NCI-H510A (cell line): Measurements from ENCODE around the gene AOAH.

ENCODE experiments used
- DNase-seq: peaks from one replicate; lab custom pipeline; 2025; lab: John Stamatoyannopoulos, UW

The AOAH gene

DNA sequence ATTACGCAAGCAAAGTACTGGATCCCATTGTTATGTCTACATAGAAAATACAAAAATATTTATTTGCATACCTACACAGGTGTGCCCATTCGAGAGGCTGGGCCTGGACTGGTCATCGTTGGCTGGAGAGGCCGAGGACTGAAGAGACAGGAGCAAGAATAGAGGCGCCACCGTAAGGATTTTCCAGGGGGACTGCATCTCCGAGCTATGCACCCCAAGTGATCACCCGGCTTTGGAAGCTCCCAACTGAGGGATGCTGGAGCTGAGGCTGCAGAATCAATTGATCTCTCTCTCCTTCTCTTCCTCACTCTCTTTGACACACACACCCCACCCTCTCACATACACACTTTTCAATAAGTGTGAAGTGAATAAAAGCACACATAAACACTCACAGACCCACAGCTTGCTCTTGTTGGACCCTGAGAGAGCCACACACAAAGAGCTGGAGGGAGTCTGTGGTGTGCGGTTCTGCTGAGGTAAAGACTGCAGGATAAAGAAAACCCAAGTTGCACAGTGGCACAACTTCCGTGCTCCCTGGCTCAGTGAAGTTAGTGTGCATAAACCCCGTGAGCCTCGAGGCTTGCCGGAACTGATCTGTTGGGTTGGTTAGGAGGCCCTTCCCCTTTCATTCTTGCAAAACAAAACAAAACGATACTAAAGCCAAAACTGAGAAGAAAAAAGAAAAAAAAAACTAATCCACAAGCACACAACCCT, at the start of gene AOAH:
Gene AOAH (minus strand): TSS at position 544 of the 714 bp plus-strand sequence. CDS start 346 bp downstream, at position 198.
- no peak for DNase-seq

DNA sequence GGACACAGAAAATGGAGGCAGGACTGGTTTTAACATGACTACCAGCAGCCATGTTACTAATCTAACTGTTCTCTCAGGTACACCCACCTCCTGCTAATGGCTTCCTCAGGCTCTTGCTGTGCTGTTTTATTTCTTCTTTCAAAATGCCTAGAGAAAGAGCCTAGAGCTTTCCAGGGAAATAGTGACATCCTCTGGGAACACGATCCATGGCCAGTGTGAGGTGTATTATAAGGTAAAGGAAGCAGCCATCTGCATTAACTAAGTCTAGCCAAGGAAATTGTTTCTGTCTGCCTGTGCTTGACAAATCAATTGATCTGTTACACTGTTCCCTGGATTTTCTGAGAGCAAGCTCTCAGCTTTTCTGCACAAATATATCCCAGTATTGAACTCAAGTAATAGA, 42.2 kb upstream of the AOAH start:
- no peak for DNase-seq

DNA sequence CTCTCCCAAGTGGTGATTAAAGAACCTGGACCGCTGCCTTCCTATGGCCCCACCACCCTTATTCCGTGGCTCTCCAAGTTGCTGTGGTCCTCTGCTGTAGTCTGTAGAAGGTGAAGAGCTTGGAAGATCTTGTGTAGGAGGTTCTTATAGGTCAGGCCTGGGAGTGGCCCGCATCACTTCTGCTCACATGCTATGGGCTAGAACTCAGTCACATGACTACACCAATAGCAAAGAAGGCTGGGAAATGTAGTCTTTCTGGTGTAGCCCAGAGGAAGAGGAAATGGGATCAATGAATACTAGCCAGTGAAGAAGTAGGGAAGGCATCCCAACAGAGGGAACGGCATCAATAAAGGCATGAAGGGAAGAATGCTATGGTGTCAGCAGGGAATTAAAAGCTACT, 41.3 kb upstream of the AOAH start:
- no peak for DNase-seq

DNA sequence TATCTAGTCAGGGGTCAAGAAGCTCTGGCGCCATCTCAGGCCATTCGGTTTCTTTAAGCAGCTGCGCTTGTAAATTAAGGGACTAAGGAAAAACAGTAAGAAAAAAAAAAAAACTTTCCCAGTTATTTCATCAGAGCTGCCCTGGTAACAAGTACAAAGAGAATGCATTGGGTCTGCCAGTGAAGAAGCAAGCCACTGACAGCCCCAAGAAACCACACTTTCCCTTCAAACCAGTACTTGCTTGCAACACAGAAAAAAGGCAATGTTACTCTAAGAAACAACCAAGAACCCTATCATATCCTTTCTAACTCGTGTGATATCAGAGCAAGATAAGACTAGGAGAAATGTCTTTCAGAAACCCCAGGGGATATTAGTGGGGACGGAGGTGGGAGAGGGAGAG, 40.6 kb upstream of the AOAH start:
- DNase-seq = no peak

- DNase-seq = no peak
Measured at GRCh38 chr7:36763132-36763816, 39.0 kb upstream of the AOAH start.

DNA sequence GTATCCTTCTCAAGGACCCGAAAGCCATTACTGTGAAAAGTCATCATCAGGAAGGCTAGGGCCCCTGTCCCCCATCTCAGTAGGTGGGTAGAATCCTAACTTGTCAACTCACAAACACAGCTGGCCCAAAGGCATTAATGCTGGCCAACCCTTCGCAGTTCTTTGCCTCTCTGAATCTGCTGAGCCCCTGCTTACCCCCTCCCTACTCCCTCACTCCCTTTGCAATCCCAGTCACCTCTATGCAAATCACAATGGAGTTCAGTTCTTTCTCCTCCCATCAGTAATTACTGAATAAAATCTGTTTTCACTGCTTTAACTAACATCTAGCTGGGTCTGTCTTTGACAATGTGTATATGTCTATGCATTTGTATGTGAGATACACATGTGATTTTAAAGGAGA, 38.1 kb upstream of the AOAH start:
- no peak for DNase-seq

DNA sequence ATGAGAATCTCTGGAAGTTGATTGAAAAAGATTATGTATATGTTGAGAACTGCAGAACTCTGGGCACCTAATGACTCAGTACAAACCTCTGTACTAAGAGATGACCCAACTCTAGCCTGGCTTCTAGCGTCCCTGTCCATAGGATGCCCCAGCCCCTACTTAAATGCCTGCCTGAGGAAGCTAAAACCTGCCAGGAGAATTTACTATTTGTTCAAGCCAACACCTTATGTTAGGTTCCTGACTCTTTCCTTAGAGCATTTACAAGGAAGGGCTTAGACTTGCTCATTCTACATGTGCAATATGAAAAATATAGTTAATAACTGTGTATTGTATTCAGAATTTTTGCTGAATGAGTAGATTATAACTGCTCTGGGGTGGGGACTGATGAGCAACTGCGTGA, 37.5 kb upstream of the AOAH start:
- no peak for DNase-seq

- no peak for DNase-seq
Measured at GRCh38 chr7:36760856-36761762, 36.8 kb upstream of the AOAH start.

- no peak for DNase-seq
Measured at GRCh38 chr7:36758879-36759278, 34.6 kb upstream of the AOAH start.

DNA sequence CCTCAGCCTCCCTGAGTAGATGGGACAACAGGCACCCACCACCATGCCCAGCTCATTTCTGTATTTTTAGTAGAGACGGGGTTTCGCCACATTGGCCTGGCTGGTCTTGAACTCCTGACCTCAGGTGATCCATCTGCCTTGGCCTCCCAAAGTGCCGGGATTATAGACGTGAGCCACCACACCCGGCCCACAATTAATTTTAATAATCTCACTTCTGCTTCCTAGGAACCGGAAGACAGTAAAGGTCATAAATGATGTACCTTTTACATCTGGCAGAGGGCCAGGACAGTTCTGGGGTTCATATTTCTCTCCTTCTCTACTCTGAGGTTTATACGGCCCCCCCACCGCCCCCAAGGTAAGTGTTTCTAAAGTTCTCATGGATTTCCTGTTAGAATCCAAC, 31.2 kb upstream of the AOAH start:
- DNase-seq = no peak

DNA sequence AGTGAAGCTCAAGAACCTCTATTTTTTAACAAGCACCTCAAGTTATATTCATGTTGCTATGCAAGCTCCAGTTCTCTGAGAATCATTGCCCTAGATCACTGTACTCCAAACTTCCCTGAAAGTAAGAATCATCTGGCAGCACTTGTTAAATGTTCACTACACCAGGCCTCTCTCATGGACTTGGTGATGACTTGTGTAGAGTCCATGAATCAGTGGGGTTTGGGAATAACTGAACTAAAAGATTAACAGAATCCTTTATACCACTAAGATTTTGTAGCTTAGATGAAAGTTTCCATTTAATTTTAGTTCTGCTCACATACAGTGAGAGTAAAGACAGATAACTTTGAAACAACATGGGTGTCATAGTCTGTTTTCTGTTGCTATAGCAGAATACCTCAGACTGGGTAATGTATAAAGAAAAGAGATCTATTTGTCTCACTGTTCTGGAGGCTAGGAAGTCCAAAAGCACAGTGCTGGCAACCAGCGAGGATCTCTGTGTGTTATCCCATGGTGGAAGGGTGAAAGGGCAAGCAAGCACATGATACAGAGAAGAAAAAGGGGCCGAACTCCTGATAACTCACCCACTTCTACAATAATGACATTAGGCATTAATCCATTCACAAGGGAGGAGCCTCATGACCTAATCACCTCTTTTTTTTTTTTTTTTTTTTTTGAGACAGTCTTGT, 27.9 kb upstream of the AOAH start:
- DNase-seq = no peak

- no peak for DNase-seq
Measured at GRCh38 chr7:36750451-36750850, 26.2 kb upstream of the AOAH start.

DNA sequence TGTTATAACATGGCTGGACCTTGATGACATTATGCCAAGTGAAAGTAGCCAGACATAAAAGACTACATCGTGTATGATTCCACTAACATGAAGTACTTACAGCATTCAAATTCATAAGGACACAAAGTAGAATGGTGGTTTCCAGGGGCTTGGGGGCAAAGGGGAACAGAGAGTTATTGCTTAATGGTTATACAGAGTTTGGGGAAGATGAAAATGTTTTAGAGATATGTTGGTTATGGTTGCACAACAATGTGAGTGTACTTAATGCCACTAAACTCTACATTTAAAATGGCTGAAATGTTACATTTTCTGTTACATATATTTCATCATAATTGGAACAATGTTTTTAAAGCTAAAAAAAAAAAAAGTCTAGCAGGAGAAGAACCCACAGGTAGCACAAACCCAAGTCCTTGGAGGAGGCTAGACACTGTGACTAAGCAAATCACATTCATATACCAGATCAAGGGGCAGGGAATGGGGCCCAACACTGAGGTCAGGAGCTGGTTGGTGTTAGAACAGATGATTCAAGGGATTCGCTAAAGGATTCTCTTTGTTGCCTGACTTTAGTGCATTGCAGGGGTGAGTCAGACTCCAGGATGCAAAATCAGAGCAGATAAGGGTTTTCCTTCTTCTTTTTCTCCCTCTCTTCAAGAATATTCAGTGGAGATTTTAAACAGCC, 25.1 kb upstream of the AOAH start:
- DNase-seq = no peak

DNA sequence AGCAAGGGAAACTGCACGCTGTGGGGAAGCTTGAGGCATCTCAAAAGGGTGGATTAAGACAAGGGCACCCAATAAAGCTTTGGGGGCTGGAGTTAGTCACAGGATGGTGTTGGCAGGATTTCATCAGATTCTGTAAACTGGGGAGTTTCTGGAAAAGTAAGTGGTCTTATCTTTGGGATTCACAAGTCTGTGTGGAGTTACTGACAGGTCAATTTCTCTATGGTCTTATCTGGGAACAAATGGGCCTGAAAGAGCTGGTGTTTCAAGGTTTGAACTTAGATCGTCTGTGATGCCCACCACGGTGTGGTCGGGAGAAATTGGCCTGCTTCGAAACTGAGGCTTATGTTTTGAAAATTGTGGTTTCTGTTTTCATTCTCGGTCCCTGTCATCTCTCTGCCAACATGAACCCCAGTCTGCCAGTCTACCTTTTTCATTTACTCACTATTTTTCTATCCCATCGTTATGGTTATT, 23.8 kb upstream of the AOAH start:
- no peak for DNase-seq

DNA sequence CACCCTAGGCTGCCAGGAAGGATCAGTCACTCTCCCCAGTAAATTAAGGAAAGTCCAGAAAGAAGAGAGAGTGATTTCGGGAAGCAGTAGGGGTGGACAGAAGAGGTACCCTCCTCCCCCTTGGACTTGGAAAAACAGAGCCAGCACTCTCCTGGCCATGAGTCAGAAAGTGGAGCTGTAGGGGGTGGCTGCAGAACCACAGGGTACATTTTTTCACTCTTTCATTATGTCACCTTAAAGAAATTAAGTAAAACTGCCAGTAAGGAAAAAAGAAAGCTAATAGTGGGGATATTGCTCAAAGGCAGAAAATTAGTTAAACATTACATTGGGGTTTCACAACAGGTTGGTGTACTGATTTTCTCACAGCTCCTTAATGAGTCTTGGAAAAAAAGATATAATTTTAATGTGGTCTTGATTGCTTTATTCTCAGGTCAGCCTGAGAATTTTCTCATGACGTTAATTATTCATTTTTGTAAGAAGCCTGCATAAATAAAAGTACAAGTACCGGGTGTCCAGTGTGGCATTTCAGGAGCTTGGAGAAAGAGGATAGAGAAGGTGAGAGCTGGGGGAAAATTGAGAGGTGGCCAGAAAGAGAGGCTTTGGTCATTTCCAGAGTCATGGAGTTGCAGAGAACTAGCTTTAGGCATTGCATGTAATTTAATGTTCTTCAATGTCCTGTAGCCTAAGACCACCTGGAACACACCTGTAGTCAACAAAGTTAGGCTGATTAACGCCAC, 23.2 kb upstream of the AOAH start:
- DNase-seq = no peak

DNA sequence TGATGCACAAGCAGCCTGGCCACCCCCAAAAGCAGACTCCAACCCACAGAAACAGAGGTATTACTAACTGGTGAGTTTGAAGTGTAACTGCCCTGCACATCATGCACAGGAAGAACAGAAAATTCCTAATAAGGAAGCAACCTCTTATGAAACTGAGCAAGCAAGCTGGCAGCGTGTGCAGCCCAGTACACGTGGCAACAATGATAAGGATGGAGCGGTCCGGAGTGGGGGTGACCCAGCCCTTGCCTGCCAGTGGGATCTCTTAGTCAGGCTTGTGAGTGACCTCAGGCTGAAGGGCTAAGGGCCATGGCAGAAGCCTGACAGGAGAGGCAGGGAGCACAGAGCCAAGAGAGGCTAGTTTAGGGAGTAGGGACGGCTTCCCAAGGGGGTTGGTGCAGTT, 22.1 kb upstream of the AOAH start:
- no peak for DNase-seq

DNA sequence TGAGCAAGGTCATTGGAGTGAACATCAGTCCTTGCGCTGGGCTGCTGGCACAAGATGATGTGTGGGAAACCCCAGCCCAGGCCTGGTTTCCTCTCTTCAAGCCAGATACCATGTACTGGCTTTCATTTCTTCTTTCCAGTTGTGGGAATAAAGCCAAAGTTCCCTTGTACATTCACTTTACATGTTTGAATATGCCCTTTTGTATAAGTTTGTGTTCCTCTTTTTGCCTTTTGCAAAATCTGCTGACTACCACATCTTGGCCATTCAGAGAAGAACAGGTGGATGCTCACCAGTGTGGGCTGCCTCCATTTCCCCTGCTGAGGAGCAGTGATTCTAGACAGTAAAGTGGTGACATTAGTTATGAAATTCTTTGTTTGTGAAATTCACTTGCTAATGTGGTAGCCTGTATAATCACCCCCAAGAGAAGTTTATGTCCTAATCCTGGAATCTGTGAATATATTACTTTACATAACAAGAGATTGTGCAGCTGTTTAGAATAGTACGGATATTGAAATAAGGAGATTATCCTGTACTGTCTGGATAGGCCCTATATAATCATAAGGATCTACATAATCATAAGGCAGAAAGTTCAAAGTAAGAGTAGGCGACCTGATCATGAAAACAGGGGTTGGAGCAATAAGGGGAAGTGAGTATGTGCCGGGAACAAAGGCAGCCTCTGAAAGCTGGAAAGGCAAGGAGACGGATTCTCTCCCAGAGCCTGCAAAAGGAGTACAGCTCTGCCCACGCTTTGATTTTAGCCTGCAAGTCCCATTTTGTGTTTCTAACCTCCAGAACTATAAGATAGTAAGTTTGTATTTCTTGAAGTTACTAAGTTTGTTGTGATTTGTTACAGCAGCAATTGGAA, 18.8 kb upstream of the AOAH start:
- no peak for DNase-seq

GRCh38 chr7:36741866-36742265, 17.6 kb upstream of the AOAH start:
- DNase-seq = no peak

GRCh38 chr7:36739351-36739750, 15.1 kb upstream of the AOAH start:
- DNase-seq = no peak

DNA sequence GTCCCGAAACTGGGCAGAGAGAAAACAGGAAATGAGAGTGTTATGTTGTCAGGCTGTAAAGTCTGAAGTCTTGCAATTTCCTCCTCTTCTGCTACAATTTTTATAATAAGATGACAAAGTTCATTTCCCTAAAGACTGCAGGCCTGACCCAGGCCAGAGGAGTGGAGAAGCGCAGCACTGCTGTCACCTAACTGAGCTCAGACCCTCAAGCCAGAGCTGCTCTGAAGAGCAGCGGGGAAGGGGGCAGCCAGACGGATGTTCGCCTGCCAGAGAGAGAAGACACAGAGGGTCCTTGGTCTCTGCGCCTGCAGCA, 12.6 kb upstream of the AOAH start:
- DNase-seq = no peak
